ENCODE measurements around the gene SLX4.

Gene SLX4

DNA sequence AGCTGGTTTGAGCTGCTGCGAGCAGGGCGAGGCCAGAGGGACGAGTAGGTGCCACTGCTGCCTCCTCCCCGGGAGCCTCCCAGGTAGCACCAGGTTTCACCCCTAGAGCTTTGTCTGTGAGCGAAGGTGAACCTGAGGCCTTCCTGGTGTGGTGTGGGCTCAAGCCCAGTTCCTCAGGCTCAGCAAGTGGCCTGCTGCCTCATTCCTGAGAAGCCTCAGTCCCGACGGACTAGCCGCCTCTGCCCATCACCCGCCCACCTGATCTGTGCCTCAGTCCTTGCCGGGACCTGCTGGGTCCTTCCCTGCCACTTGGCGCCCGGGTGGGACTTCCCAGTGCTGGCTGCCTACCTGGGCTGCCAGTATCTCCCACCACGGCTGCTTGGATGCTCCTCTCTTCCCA lies 35.9 kb downstream of the SLX4 start:
- Histone ChIP-seq H3K27ac (no peak overlapping the region), H3K4me3 (ENCODE audit: low read depth, low read length) (no peak overlapping the region), H3K27me3 (replicated peaks) (no peaks in the 10 kb centered on the region), H3K36me3 (replicated peaks) (no peaks in the 10 kb centered on the region)
- DNase-seq, result no peak
- in situ Hi-C loops (cut with HindIII; ENCODE audit: low pct_ligation_motif_present, low sequenced_read_pairs), result no loop called here
- TF ChIP-seq, protein P1, sequence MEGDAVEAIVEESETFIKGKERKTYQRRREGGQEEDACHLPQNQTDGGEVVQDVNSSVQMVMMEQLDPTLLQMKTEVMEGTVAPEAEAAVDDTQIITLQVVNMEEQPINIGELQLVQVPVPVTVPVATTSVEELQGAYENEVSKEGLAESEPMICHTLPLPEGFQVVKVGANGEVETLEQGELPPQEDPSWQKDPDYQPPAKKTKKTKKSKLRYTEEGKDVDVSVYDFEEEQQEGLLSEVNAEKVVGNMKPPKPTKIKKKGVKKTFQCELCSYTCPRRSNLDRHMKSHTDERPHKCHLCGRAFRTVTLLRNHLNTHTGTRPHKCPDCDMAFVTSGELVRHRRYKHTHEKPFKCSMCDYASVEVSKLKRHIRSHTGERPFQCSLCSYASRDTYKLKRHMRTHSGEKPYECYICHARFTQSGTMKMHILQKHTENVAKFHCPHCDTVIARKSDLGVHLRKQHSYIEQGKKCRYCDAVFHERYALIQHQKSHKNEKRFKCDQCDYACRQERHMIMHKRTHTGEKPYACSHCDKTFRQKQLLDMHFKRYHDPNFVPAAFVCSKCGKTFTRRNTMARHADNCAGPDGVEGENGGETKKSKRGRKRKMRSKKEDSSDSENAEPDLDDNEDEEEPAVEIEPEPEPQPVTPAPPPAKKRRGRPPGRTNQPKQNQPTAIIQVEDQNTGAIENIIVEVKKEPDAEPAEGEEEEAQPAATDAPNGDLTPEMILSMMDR (IDR thresholded peaks at IDR 0.05; ENCODE audit: low read depth, low read length, missing control alignments), result no peak

DNA sequence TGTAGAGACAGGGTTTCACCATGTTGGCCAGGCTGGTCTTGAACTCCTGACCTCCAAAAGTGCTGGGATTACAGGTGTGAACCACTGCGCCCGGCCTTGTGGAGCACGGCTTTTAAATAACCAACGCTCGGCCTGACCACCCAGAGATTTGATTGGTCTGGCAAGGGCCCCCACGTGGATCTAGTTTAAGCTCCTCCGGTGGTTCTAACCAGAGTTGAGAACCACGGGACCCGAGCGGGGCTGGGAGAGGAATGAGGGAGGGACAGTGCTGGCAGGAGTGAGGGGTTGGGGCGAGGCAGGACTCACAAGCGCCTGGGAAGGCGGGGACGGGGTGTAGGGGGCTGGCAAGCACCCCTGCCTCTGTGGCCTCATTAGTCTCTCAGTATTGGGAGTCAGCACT lies 37.2 kb downstream of the SLX4 start:
- no peak overlapping the region for H3K27ac ChIP-seq
- H3K36me3 ChIP-seq (replicated peaks), result no peaks in the 10 kb centered on the region
- in situ Hi-C loops (cut with HindIII; ENCODE audit: low pct_ligation_motif_present, low sequenced_read_pairs), result no loop called here
- no peak overlapping the region for H3K4me3 ChIP-seq (ENCODE audit: low read depth, low read length)
- no peaks in the 10 kb centered on the region for H3K27me3 ChIP-seq (replicated peaks)
- DNase-seq, result no peak
- TF ChIP-seq, protein P1 (IDR thresholded peaks at IDR 0.05; ENCODE audit: low read depth, low read length, missing control alignments), result no peak

DNA sequence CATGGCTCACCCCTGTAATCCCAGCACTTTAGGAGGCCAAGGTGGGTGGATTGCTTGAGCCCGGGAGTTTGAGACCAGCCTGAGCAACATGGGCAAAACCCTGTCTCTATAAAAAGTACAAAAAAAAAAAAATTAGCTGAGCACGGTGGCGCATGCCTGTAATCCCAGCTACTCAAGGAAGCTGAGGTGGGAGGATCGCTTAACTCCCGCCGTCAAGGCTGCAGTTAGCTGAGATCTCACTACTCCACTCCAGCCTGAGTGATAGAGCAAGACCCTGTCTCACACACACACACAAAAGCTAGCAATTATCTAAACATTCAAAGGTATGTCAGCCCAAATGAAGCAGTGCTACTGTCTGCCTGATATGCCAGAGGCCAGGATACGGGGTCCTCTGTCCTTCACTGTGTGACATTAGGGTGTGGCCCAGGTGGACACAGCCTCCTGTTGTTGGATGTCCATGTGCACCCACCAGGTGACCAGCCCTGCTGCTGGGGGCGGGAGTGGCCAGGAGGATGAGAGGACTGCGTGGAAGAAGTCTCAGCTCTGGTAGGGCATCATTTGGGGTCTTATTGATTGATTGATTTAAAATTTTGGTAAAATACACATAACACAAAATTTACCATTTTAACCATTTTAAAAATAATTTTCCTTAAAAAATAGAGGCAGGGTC lies 38.1 kb downstream of the SLX4 start:
- no peak overlapping the region for H3K27ac ChIP-seq
- in situ Hi-C loops (cut with HindIII; ENCODE audit: low pct_ligation_motif_present, low sequenced_read_pairs), result no loop called here
- no peaks in the 10 kb centered on the region for H3K27me3 ChIP-seq (replicated peaks)
- no peak overlapping the region for H3K4me3 ChIP-seq (ENCODE audit: low read depth, low read length)
- no peak for DNase-seq
- TF ChIP-seq, protein P1 (IDR thresholded peaks at IDR 0.05; ENCODE audit: low read depth, low read length, missing control alignments), result no peak
- H3K36me3 ChIP-seq (replicated peaks), result no peaks in the 10 kb centered on the region

DNA sequence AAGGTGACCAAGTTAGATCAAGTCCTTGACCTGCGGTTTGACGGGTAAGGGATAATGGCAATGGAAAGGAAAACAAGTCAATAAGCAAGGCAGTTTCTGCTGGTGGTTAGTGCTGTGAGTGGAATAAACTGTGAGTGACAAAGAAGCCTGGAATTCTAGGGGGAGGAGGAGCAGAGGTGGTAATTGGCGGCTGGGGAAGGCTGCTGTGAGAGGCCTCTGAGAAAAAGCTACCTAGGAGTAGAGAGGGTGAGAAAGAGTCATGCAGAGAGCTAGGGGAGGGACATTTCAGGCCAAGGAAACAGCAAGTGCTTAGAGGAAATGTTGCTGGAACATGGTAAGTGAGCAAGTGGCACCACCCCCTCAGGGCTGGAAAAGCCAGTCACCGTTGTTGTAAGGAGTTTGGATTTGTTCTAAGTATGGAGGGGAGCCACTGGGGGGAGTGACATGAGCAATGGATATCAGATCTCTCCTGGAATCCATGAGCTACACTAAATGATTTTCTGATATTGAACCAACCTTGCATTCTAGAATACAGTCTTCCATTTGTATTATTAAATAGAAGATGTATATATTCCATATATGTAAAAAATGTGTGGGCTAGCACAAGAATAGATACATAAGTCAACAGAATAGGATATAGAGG lies 40.9 kb downstream of the SLX4 start:
- Histone ChIP-seq H3K27me3 (replicated peaks) (no peaks in the 10 kb centered on the region), H3K4me3 (ENCODE audit: low read depth, low read length) (no peak overlapping the region), H3K27ac (no peak overlapping the region), H3K36me3 (replicated peaks) (no peaks in the 10 kb centered on the region)
- DNase-seq, result no peak
- in situ Hi-C loops (cut with HindIII; ENCODE audit: low pct_ligation_motif_present, low sequenced_read_pairs), result no loop called here
- TF ChIP-seq, protein P1 (IDR thresholded peaks at IDR 0.05; ENCODE audit: low read depth, low read length, missing control alignments), result no peak

DNA sequence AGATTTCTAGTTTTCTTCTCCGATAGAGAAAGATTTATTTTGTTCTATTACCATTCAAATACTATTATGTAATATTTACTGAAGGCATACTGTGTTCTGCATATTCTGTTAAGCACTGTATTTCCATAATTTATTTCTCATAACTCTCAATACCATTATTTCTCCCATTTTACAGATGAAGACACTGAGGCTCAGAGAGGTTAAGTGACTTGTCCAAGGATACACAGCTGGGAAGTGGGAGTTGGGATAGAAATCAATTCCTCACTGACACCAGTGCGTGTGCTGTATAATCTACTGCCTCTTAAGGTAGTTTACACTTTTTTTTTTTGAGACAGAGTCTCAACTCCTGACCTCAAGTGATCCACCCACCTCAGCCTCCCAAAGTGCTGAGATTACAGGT lies 41.6 kb downstream of the SLX4 start:
- DNase-seq, result no peak
- Histone ChIP-seq H3K36me3 (replicated peaks) (no peaks in the 10 kb centered on the region), H3K4me3 (ENCODE audit: low read depth, low read length) (no peak overlapping the region), H3K27ac (no peak overlapping the region), H3K27me3 (replicated peaks) (no peaks in the 10 kb centered on the region)
- in situ Hi-C loops (cut with HindIII; ENCODE audit: low pct_ligation_motif_present, low sequenced_read_pairs), result no loop called here
- TF ChIP-seq, protein P1 (IDR thresholded peaks at IDR 0.05; ENCODE audit: low read depth, low read length, missing control alignments), result no peak
